Astrocyte (in vitro differentiated cells and primary cell): ENCODE measurements around the gene TLR9.

ENCODE experiments used
- EZH2 ChIP-seq: IDR thresholded peaks from 2 replicates; pipeline ENCODE4 v1.6.1; 2012; ENCODE audit warnings: mild to moderate bottlenecking, low read length, inconsistent platforms; ENCODE audit not compliant: insufficient read depth
- TF ChIP-seq, protein P1 (sequence below): IDR thresholded peaks from 2 replicates; pipeline ENCODE4 v1.5.1; 2011; ENCODE audit warnings: low read depth, mild to moderate bottlenecking, inconsistent platforms, low read length, moderate library complexity; ENCODE audit not compliant: insufficient read depth

DNA sequence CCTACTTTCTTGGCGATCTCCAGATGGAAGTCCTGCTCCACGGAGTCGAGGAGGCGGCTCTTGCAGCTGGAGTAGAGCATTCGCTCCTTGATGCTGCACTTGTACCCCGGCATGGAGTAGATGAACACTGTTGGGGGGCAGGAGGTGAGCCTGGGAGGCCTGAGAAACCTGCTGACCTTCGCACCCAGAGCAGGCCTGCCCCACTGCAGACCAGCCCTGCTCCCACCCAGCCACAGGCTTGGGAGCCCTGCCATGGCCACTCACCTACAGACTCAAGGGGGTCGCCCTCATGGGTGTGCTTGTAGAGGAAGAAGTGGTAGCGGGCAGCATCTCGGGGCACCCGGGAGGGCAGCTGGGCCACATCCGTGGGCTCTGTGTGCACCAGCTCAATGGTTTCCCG, 4.2 kb upstream of the TLR9 start:
- TF ChIP-seq, protein P1, sequence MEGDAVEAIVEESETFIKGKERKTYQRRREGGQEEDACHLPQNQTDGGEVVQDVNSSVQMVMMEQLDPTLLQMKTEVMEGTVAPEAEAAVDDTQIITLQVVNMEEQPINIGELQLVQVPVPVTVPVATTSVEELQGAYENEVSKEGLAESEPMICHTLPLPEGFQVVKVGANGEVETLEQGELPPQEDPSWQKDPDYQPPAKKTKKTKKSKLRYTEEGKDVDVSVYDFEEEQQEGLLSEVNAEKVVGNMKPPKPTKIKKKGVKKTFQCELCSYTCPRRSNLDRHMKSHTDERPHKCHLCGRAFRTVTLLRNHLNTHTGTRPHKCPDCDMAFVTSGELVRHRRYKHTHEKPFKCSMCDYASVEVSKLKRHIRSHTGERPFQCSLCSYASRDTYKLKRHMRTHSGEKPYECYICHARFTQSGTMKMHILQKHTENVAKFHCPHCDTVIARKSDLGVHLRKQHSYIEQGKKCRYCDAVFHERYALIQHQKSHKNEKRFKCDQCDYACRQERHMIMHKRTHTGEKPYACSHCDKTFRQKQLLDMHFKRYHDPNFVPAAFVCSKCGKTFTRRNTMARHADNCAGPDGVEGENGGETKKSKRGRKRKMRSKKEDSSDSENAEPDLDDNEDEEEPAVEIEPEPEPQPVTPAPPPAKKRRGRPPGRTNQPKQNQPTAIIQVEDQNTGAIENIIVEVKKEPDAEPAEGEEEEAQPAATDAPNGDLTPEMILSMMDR = no peak
- no peak for TF ChIP-seq EZH2
